ENCODE results near the gene GIT2.

The GIT2 gene

GRCh38 chr12:109972821-109973220, 23.3 kb downstream of the GIT2 start:
- Histone ChIP-seq H3K27ac (ENCODE audit: low read depth, low read length) (no peak overlapping the region), H3K27me3 (ENCODE audit: control insufficient read depth, insufficient read depth, low read length) (no peaks in the 10 kb centered on the region), H3K4me1 (ENCODE audit: control insufficient read depth, insufficient read depth, low read length) (no peaks in the 10 kb centered on the region), H3K9me3 (ENCODE audit: control insufficient read depth, insufficient read depth, low read length) (no peaks in the 10 kb centered on the region), H3K36me3 (ENCODE audit: control insufficient read depth, insufficient read depth, low read length) (peaks cover 23% of the 10 kb centered on the region), H3K9ac (ENCODE audit: low read depth, low read length) (no peak overlapping the region), H3K4me3 (ENCODE audit: low read depth, low read length) (no peak overlapping the region)

GRCh38 chr12:109968801-109969200, 27.4 kb downstream of the GIT2 start:
- H3K36me3 ChIP-seq (ENCODE audit: control insufficient read depth, insufficient read depth, low read length): peaks cover 24% of the 10 kb centered on the region
- H3K27me3 ChIP-seq (ENCODE audit: control insufficient read depth, insufficient read depth, low read length): no peaks in the 10 kb centered on the region
- no peak overlapping the region for H3K27ac ChIP-seq (ENCODE audit: low read depth, low read length)
- no peaks in the 10 kb centered on the region for H3K4me1 ChIP-seq (ENCODE audit: control insufficient read depth, insufficient read depth, low read length)
- H3K4me3 ChIP-seq (ENCODE audit: low read depth, low read length): no peak overlapping the region
- no peaks in the 10 kb centered on the region for H3K9me3 ChIP-seq (ENCODE audit: control insufficient read depth, insufficient read depth, low read length)
- H3K9ac ChIP-seq (ENCODE audit: low read depth, low read length): no peak overlapping the region

GRCh38 chr12:109968032-109968420, 28.1 kb downstream of the GIT2 start:
- H3K27ac ChIP-seq (ENCODE audit: low read depth, low read length): no peak overlapping the region

GRCh38 chr12:109967383-109968031, 28.7 kb downstream of the GIT2 start:
- H3K4me1 ChIP-seq (ENCODE audit: control insufficient read depth, insufficient read depth, low read length): no peaks in the 10 kb centered on the region
- no peak overlapping the region for H3K27ac ChIP-seq (ENCODE audit: low read depth, low read length)
- H3K36me3 ChIP-seq (ENCODE audit: control insufficient read depth, insufficient read depth, low read length): peaks cover 27% of the 10 kb centered on the region
- H3K27me3 ChIP-seq (ENCODE audit: control insufficient read depth, insufficient read depth, low read length): no peaks in the 10 kb centered on the region
- H3K9me3 ChIP-seq (ENCODE audit: control insufficient read depth, insufficient read depth, low read length): no peaks in the 10 kb centered on the region
- no peak overlapping the region for H3K9ac ChIP-seq (ENCODE audit: low read depth, low read length)
- no peak overlapping the region for H3K4me3 ChIP-seq (ENCODE audit: low read depth, low read length)

More at GRCh38 chr12:109968032-109968420, 28.1 kb downstream of the GIT2 start:
- no peaks in the 10 kb centered on the region for H3K27me3 ChIP-seq (ENCODE audit: control insufficient read depth, insufficient read depth, low read length)
- H3K9ac ChIP-seq (ENCODE audit: low read depth, low read length): no peak overlapping the region
- H3K36me3 ChIP-seq (ENCODE audit: control insufficient read depth, insufficient read depth, low read length): peaks cover 27% of the 10 kb centered on the region
- no peak overlapping the region for H3K4me3 ChIP-seq (ENCODE audit: low read depth, low read length)
- H3K9me3 ChIP-seq (ENCODE audit: control insufficient read depth, insufficient read depth, low read length): no peaks in the 10 kb centered on the region
- no peaks in the 10 kb centered on the region for H3K4me1 ChIP-seq (ENCODE audit: control insufficient read depth, insufficient read depth, low read length)

- peaks cover 28% of the 10 kb centered on the region for H3K36me3 ChIP-seq (ENCODE audit: control insufficient read depth, insufficient read depth, low read length)
- no peaks in the 10 kb centered on the region for H3K9me3 ChIP-seq (ENCODE audit: control insufficient read depth, insufficient read depth, low read length)
- H3K27ac ChIP-seq (ENCODE audit: low read depth, low read length): no peak overlapping the region
- no peak overlapping the region for H3K4me3 ChIP-seq (ENCODE audit: low read depth, low read length)
- no peaks in the 10 kb centered on the region for H3K4me1 ChIP-seq (ENCODE audit: control insufficient read depth, insufficient read depth, low read length)
- no peaks in the 10 kb centered on the region for H3K27me3 ChIP-seq (ENCODE audit: control insufficient read depth, insufficient read depth, low read length)
- H3K9ac ChIP-seq (ENCODE audit: low read depth, low read length): no peak overlapping the region
These were observed 29.6 kb downstream of the GIT2 start for GRCh38 chr12:109966546-109966945.

GRCh38 chr12:109963743-109964429, 32.3 kb downstream of the GIT2 start:
- Histone ChIP-seq H3K9me3 (ENCODE audit: control insufficient read depth, insufficient read depth, low read length) (no peaks in the 10 kb centered on the region), H3K4me3 (ENCODE audit: low read depth, low read length) (no peak overlapping the region), H3K4me1 (ENCODE audit: control insufficient read depth, insufficient read depth, low read length) (no peaks in the 10 kb centered on the region), H3K27me3 (ENCODE audit: control insufficient read depth, insufficient read depth, low read length) (no peaks in the 10 kb centered on the region), H3K36me3 (ENCODE audit: control insufficient read depth, insufficient read depth, low read length) (peaks cover 36% of the 10 kb centered on the region), H3K9ac (ENCODE audit: low read depth, low read length) (no peak overlapping the region), H3K27ac (ENCODE audit: low read depth, low read length) (no peak overlapping the region)

GRCh38 chr12:109963330-109963729, 32.8 kb downstream of the GIT2 start:
- no peak overlapping the region for H3K4me3 ChIP-seq (ENCODE audit: low read depth, low read length)
- no peak overlapping the region for H3K9ac ChIP-seq (ENCODE audit: low read depth, low read length)
- H3K27me3 ChIP-seq (ENCODE audit: control insufficient read depth, insufficient read depth, low read length): no peaks in the 10 kb centered on the region
- peaks cover 36% of the 10 kb centered on the region for H3K36me3 ChIP-seq (ENCODE audit: control insufficient read depth, insufficient read depth, low read length)
- no peaks in the 10 kb centered on the region for H3K9me3 ChIP-seq (ENCODE audit: control insufficient read depth, insufficient read depth, low read length)
- no peak overlapping the region for H3K27ac ChIP-seq (ENCODE audit: low read depth, low read length)
- H3K4me1 ChIP-seq (ENCODE audit: control insufficient read depth, insufficient read depth, low read length): no peaks in the 10 kb centered on the region

- Histone ChIP-seq H3K4me1 (ENCODE audit: control insufficient read depth, insufficient read depth, low read length) (no peaks in the 10 kb centered on the region), H3K27me3 (ENCODE audit: control insufficient read depth, insufficient read depth, low read length) (no peaks in the 10 kb centered on the region), H3K27ac (ENCODE audit: low read depth, low read length) (no peak overlapping the region), H3K9me3 (ENCODE audit: control insufficient read depth, insufficient read depth, low read length) (no peaks in the 10 kb centered on the region), H3K36me3 (ENCODE audit: control insufficient read depth, insufficient read depth, low read length) (peaks cover 36% of the 10 kb centered on the region), H3K4me3 (ENCODE audit: low read depth, low read length) (no peak overlapping the region), H3K9ac (ENCODE audit: low read depth, low read length) (no peak overlapping the region)
These were observed 33.8 kb downstream of the GIT2 start for GRCh38 chr12:109962398-109962797.

- peaks cover 36% of the 10 kb centered on the region for H3K36me3 ChIP-seq (ENCODE audit: control insufficient read depth, insufficient read depth, low read length)
These were observed 34.6 kb downstream of the GIT2 start for GRCh38 chr12:109961612-109962011.

GRCh38 chr12:109961201-109961600, 35.0 kb downstream of the GIT2 start:
- Histone ChIP-seq H3K36me3 (ENCODE audit: control insufficient read depth, insufficient read depth, low read length) (peaks cover 36% of the 10 kb centered on the region), H3K27me3 (ENCODE audit: control insufficient read depth, insufficient read depth, low read length) (no peaks in the 10 kb centered on the region), H3K9me3 (ENCODE audit: control insufficient read depth, insufficient read depth, low read length) (no peaks in the 10 kb centered on the region), H3K9ac (ENCODE audit: low read depth, low read length) (no peak overlapping the region), H3K27ac (ENCODE audit: low read depth, low read length) (no peak overlapping the region), H3K4me3 (ENCODE audit: low read depth, low read length) (no peak overlapping the region), H3K4me1 (ENCODE audit: control insufficient read depth, insufficient read depth, low read length) (no peaks in the 10 kb centered on the region)

More at GRCh38 chr12:109961612-109962011, 34.6 kb downstream of the GIT2 start:
- H3K4me3 ChIP-seq (ENCODE audit: low read depth, low read length): no peak overlapping the region
- H3K27ac ChIP-seq (ENCODE audit: low read depth, low read length): no peak overlapping the region
- H3K9me3 ChIP-seq (ENCODE audit: control insufficient read depth, insufficient read depth, low read length): no peaks in the 10 kb centered on the region
- no peaks in the 10 kb centered on the region for H3K4me1 ChIP-seq (ENCODE audit: control insufficient read depth, insufficient read depth, low read length)
- H3K27me3 ChIP-seq (ENCODE audit: control insufficient read depth, insufficient read depth, low read length): no peaks in the 10 kb centered on the region
- no peak overlapping the region for H3K9ac ChIP-seq (ENCODE audit: low read depth, low read length)

GRCh38 chr12:109959411-109960093, 36.6 kb downstream of the GIT2 start:
- Histone ChIP-seq H3K4me1 (ENCODE audit: control insufficient read depth, insufficient read depth, low read length) (no peaks in the 10 kb centered on the region), H3K9ac (ENCODE audit: low read depth, low read length) (no peak overlapping the region), H3K27me3 (ENCODE audit: control insufficient read depth, insufficient read depth, low read length) (no peaks in the 10 kb centered on the region), H3K36me3 (ENCODE audit: control insufficient read depth, insufficient read depth, low read length) (peaks cover 25% of the 10 kb centered on the region), H3K9me3 (ENCODE audit: control insufficient read depth, insufficient read depth, low read length) (no peaks in the 10 kb centered on the region), H3K27ac (ENCODE audit: low read depth, low read length) (no peak overlapping the region), H3K4me3 (ENCODE audit: low read depth, low read length) (no peak overlapping the region)

All from HUES48 (cell line).